ENCODE data around the gene RNF224. TPM values are rescaled to one million over a fixed set of nuclear protein-coding genes. Genes with fewer than 3 reads are reported as not detected.

Gene RNF224
- total RNA-seq, 4 donors from 2014 or later, result 0.21 TPM; not detected in 3

GRCh38 chr9:137192448-137192780 lies 34.9 kb upstream of the RNF224 start:
- Histone ChIP-seq H3K4me1 (peaks cover 5 to 10% of the 10 kb centered on the region in 2 donors), H3K9me3 (no peaks in the 10 kb centered on the region), H3K27ac (no peak overlapping the region), H3K4me3 (no peak overlapping the region), H3K36me3 (no peaks in the 10 kb centered on the region), H3K27me3 (no peaks in the 10 kb centered on the region)
- no peak for DNase-seq
- TF ChIP-seq, protein P1, sequence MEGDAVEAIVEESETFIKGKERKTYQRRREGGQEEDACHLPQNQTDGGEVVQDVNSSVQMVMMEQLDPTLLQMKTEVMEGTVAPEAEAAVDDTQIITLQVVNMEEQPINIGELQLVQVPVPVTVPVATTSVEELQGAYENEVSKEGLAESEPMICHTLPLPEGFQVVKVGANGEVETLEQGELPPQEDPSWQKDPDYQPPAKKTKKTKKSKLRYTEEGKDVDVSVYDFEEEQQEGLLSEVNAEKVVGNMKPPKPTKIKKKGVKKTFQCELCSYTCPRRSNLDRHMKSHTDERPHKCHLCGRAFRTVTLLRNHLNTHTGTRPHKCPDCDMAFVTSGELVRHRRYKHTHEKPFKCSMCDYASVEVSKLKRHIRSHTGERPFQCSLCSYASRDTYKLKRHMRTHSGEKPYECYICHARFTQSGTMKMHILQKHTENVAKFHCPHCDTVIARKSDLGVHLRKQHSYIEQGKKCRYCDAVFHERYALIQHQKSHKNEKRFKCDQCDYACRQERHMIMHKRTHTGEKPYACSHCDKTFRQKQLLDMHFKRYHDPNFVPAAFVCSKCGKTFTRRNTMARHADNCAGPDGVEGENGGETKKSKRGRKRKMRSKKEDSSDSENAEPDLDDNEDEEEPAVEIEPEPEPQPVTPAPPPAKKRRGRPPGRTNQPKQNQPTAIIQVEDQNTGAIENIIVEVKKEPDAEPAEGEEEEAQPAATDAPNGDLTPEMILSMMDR (IDR thresholded peaks at IDR 0.05), result no peak
- TF ChIP-seq POLR2A (IDR thresholded peaks at IDR 0.05), result no peak
- intact Hi-C loops (cut with DNase I; ENCODE audit: low total_unique reads), result no loop called here

DNA sequence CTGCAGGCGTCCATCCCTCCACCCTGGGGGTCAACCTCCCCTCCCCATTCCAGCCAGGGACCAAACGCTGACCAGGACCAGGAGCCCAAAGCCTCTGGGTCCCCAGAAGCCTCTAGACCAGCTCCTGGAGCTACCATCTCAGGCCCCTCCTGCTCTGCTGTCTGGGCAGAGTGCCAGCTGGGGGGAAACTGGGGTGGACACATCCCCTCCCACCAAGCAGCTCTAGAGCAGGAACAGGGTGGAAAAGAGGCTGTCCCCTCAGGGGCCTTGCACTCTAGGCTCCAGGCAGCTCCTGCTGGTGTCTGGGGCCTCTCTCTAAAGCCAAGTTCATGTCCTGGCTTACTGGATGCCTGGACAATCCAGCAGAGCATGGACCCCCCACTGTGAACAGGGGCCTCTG lies 34.4 kb upstream of the RNF224 start:
- Histone ChIP-seq H3K27me3 (no peaks in the 10 kb centered on the region), H3K36me3 (no peaks in the 10 kb centered on the region), H3K9me3 (no peaks in the 10 kb centered on the region), H3K27ac (no peak overlapping the region), H3K4me1 (peaks cover 5 to 9% of the 10 kb centered on the region in 2 donors), H3K4me3 (no peak overlapping the region)
- TF ChIP-seq POLR2A (IDR thresholded peaks at IDR 0.05), result no peak
- TF ChIP-seq, protein P1 (IDR thresholded peaks at IDR 0.05), result no peak
- no peak for DNase-seq
- intact Hi-C loops (cut with DNase I; ENCODE audit: low total_unique reads), result no loop called here

- H3K27me3 ChIP-seq, result no peaks in the 10 kb centered on the region
- DNase-seq, result no peak
- TF ChIP-seq, protein P1 (IDR thresholded peaks at IDR 0.05), result no peak
- no peak for TF ChIP-seq POLR2A (IDR thresholded peaks at IDR 0.05)
- peaks cover 5 to 14% of the 10 kb centered on the region in 2 donors for H3K4me1 ChIP-seq
- no peaks in the 10 kb centered on the region for H3K36me3 ChIP-seq
- H3K27ac ChIP-seq, result no peak overlapping the region
- no peaks in the 10 kb centered on the region for H3K9me3 ChIP-seq
- no peak overlapping the region for H3K4me3 ChIP-seq
- intact Hi-C loops (cut with DNase I; ENCODE audit: low total_unique reads), result no loop called here
These were observed 33.5 kb upstream of the RNF224 start for GRCh38 chr9:137193771-137194170.

GRCh38 chr9:137194388-137194787 lies 32.9 kb upstream of the RNF224 start:
- H3K27me3 ChIP-seq, result no peaks in the 10 kb centered on the region
- DNase-seq, result no peak
- H3K27ac ChIP-seq, result no peak overlapping the region
- TF ChIP-seq, protein P1 (IDR thresholded peaks at IDR 0.05), result no peak
- no peak for TF ChIP-seq POLR2A (IDR thresholded peaks at IDR 0.05)
- peaks cover 8 to 19% of the 10 kb centered on the region in 2 donors for H3K4me1 ChIP-seq
- no peaks in the 10 kb centered on the region for H3K36me3 ChIP-seq
- intact Hi-C loops (cut with DNase I; ENCODE audit: low total_unique reads), result no loop called here
- no peaks in the 10 kb centered on the region for H3K9me3 ChIP-seq
- no peak overlapping the region for H3K4me3 ChIP-seq

GRCh38 chr9:137194909-137195308 lies 32.4 kb upstream of the RNF224 start:
- DNase-seq, result no peak
- Histone ChIP-seq H3K27ac (no peak overlapping the region), H3K27me3 (no peaks in the 10 kb centered on the region), H3K9me3 (no peaks in the 10 kb centered on the region), H3K36me3 (no peaks in the 10 kb centered on the region), H3K4me3 (no peak overlapping the region), H3K4me1 (peaks cover 8 to 19% of the 10 kb centered on the region in 2 donors)
- intact Hi-C loops (cut with DNase I; ENCODE audit: low total_unique reads), result no loop called here
- TF ChIP-seq, protein P1 (IDR thresholded peaks at IDR 0.05), result no peak
- TF ChIP-seq POLR2A (IDR thresholded peaks at IDR 0.05), result no peak
